ENCODE results near the gene ITM2B. TPM values are rescaled to one million over a fixed set of nuclear protein-coding genes. Genes with fewer than 3 reads are reported as not detected.

ITM2B gene
- total RNA-seq, 2 donors from 2014 or later, result 233 to 254 TPM

- no peaks in the 10 kb centered on the region for H3K27me3 ChIP-seq
- peak; percentile 34 for ATAC-seq
- no peak for TF ChIP-seq CTCF (IDR thresholded peaks at IDR 0.05)
- no peaks in the 10 kb centered on the region for H3K9me3 ChIP-seq
- DNase-seq, result no peak
- peak overlapping the region in 1 of 4 donors; percentile 10 for H3K27ac ChIP-seq
- no peak overlapping the region for H3K4me3 ChIP-seq
- H3K36me3 ChIP-seq (replicated peaks in 1 of 2; ENCODE audit: insufficient read depth in 1 of 2, low read depth in 2 of 2), result peaks cover 4 to 5% of the 10 kb centered on the region in 2 donors
- peaks cover 50% of the 10 kb centered on the region for H3K4me1 ChIP-seq
- intact Hi-C loops (cut with DNase I), result no loop called here
- 21 to 31% methylated on average over 2 of the region's 2 CpGs for WGBS, 2 donors
Measured at GRCh38 chr13:48253849-48254248, 20.8 kb downstream of the ITM2B start.

GRCh38 chr13:48255090-48255489 is 22.1 kb downstream of the ITM2B start:
- DNase-seq, result no peak
- H3K4me1 ChIP-seq, result peaks cover 55% of the 10 kb centered on the region

GRCh38 chr13:48255954-48256353 is 22.9 kb downstream of the ITM2B start:
- no peak for DNase-seq
- intact Hi-C loops (cut with DNase I), result no loop called here
- no peak for ATAC-seq
- Histone ChIP-seq H3K4me1 (peaks cover 52% of the 10 kb centered on the region), H3K4me3 (no peak overlapping the region), H3K9me3 (no peaks in the 10 kb centered on the region), H3K36me3 (replicated peaks in 1 of 2; ENCODE audit: insufficient read depth in 1 of 2, low read depth in 2 of 2) (peaks cover 8 to 11% of the 10 kb centered on the region in 2 donors), H3K27ac (peak overlapping the region in 1 of 4 donors; percentile 75), H3K27me3 (no peaks in the 10 kb centered on the region)
- WGBS, 2 donors, result 50 to 68% methylated on average over 1 of the region's 1 CpG
- TF ChIP-seq CTCF (IDR thresholded peaks at IDR 0.05), result no peak
- TF ChIP-seq POLR2A (IDR thresholded peaks at IDR 0.05), result no peak

More at GRCh38 chr13:48255090-48255489, 22.1 kb downstream of the ITM2B start:
- TF ChIP-seq CTCF (IDR thresholded peaks at IDR 0.05), result no peak
- no peak for TF ChIP-seq POLR2A (IDR thresholded peaks at IDR 0.05)
- ATAC-seq, result no peak
- Histone ChIP-seq H3K4me3 (no peak overlapping the region), H3K9me3 (no peaks in the 10 kb centered on the region), H3K27ac (peak overlapping the region in 1 of 4 donors; percentile 1), H3K36me3 (replicated peaks in 1 of 2; ENCODE audit: insufficient read depth in 1 of 2, low read depth in 2 of 2) (peaks cover 5 to 8% of the 10 kb centered on the region in 2 donors), H3K27me3 (no peaks in the 10 kb centered on the region)
- intact Hi-C loops (cut with DNase I), result no loop called here
- 94 to 99% methylated on average over 13 of the region's 13 CpGs for WGBS, 2 donors

GRCh38 chr13:48258002-48258401 is 25.0 kb downstream of the ITM2B start:
- peak overlapping the region in 3 of 4 donors; percentile 39 to 75 (median 68) for H3K27ac ChIP-seq
- DNase-seq (no peak), ATAC-seq (peak; percentile 83)
- no peaks in the 10 kb centered on the region for H3K27me3 ChIP-seq
- H3K36me3 ChIP-seq (replicated peaks in 1 of 2; ENCODE audit: insufficient read depth in 1 of 2, low read depth in 2 of 2), result peaks cover 8 to 23% of the 10 kb centered on the region in 2 donors
- intact Hi-C loops (cut with DNase I), result no loop called here
- no peak for TF ChIP-seq POLR2A (IDR thresholded peaks at IDR 0.05)
- TF ChIP-seq CTCF (IDR thresholded peaks at IDR 0.05), result no peak
- H3K4me1 ChIP-seq, result peaks cover 36% of the 10 kb centered on the region
- no peak overlapping the region for H3K4me3 ChIP-seq
- no peaks in the 10 kb centered on the region for H3K9me3 ChIP-seq

- no peak for DNase-seq
- TF ChIP-seq POLR2A (IDR thresholded peaks at IDR 0.05) (no peak), CTCF (IDR thresholded peaks at IDR 0.05) (no peak)
- WGBS, 2 donors, result 59 to 88% methylated on average over 3 of the region's 3 CpGs
- no peaks in the 10 kb centered on the region for H3K27me3 ChIP-seq
- intact Hi-C loops (cut with DNase I), result no loop called here
- H3K4me1 ChIP-seq, result peaks cover 38% of the 10 kb centered on the region
- no peaks in the 10 kb centered on the region for H3K9me3 ChIP-seq
- no peak for ATAC-seq
- no peak overlapping the region for H3K4me3 ChIP-seq
- H3K27ac ChIP-seq, result peak overlapping the region in 3 of 4 donors; percentile 39 to 75 (median 68)
- peaks cover 12 to 26% of the 10 kb centered on the region in 2 donors for H3K36me3 ChIP-seq (replicated peaks in 1 of 2; ENCODE audit: insufficient read depth in 1 of 2, low read depth in 2 of 2)
Measured at GRCh38 chr13:48258430-48258829, 25.4 kb downstream of the ITM2B start.
